GM19463 (cell line): ENCODE data around the gene NEDD1.

Source experiments
- ATAC-seq: cut with Tn5 transposase; IDR thresholded peaks from one replicate; pipeline ENCODE4 v1.9.1; 2021; ENCODE audit warnings: mild to moderate bottlenecking, moderate library complexity; ENCODE audit not compliant: unreplicated experiment

The NEDD1 gene

GRCh38 chr12:96906849-96907670 is at the start of gene NEDD1:
Gene NEDD1, plus strand, starts transcription at chr12:96907257. Its CDS starts 2,503 bp downstream, at chr12:96909760.
- ATAC-seq = peak; percentile 96

- no peak for ATAC-seq
Observed at GRCh38 chr12:96858162-96858561, 48.9 kb upstream of the NEDD1 start.

DNA sequence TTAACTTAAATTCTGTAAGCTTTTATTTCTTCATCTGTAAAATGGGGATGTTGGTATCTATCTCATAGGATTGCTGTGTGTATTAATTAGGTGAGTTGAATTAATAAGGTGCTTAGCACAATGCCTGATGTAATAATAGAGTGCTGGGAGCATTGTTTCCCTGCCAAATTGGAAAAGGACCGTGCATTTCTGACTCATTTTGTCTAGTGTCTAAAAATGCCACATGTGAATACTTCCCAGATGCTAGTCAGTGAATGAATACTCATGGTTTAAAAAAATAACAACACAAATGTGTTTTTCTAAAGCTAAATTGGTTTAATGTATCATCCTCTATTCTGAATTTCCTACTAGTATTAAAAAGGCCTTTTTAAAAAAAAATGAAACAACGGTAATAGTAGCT is 45.4 kb upstream of the NEDD1 start:
- no peak for ATAC-seq

DNA sequence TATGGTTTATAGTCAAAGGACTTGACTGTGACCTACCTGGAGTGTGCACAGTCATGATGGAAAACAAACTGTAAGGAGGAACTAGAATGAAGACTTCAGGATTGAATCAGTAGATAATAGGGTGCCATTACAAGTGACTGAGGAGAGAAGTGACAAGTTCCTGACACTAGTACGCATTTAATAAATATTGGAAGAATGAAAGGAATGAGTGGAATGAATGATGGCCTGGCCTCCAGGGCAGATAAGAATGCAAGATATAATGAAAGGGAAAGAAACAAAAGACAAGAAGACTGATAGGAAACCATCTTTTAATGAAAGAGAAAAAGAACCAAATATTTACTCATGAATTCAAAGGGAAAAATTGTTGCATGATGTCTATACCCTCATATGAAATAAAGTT is 44.7 kb upstream of the NEDD1 start:
- no peak for ATAC-seq

- ATAC-seq = no peak
Observed at GRCh38 chr12:96864335-96864734, 42.7 kb upstream of the NEDD1 start.

DNA sequence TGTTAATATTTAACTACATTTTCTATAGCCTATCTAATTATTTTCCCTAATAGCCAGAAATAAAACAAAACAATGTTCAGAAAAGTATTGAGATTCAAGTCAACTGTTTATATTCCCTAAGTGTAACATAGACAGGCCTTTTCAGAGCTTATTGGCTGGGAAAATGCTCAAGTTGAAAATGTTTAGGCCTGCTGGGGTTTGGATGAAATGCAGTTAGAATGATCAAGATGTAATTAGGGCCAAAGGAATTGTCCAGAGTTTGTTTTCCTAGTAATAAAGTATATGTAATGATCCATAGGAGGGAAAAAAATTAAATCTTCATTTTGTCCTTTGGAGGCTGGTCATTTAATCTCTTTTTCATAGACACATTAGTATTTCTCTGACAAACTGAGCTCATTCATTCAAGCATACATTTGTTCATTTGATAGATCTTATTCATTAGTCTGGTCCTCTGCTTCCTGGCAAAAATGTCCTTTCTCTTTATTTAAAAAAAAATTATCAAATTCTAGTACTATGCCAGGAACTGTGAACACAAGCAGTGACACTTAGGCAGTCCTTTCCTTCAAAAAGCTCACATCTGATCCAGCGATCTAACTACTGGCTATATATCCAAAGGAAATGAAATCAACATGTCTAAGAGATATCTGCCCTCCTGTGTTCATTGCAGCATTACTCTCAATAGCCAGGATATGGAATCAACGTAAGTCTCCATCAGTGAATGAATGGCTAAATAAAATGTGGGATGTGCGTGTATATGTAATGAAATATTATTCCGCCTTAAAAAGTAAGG is 40.1 kb upstream of the NEDD1 start:
- no peak for ATAC-seq

DNA sequence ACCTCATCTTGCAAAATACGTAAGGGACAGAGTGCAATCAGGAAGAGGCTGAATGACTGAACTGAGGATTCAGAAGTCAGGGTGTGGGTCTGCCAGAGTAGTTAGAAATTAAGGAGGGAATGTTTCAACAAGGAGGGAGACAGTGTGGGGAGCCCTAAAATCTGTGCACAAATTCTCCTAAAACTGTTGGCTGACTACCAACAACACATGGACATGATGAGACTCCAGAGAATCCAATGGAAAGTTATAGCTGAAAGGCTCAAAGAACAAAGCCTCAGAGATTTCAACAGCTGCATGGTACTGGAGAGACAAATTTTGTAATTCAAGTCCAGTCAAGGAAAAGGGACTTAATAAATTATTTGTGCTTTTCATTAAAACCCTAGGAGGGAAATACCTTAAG is 36.1 kb upstream of the NEDD1 start:
- ATAC-seq = no peak

DNA sequence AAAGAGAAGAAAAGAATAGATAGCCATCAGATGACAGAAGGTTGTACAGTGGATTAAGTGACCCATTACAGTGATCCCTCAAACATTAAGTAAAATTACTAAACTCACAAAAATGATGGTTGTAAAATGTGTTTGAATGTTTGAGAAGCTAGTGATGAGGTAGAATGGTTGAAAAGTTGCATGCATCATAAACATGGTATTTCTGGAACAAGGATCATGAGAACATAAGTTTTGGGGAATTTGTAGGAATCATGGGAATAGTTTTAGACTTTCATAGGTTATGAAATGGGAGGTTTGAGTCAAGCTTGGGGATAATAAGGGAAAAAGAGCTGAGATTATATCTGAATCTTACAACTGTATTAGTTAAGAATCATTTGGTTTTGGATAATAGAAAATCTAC is 34.1 kb upstream of the NEDD1 start:
- no peak for ATAC-seq

- ATAC-seq = no peak
Observed at GRCh38 chr12:96874211-96874610, 32.8 kb upstream of the NEDD1 start.

DNA sequence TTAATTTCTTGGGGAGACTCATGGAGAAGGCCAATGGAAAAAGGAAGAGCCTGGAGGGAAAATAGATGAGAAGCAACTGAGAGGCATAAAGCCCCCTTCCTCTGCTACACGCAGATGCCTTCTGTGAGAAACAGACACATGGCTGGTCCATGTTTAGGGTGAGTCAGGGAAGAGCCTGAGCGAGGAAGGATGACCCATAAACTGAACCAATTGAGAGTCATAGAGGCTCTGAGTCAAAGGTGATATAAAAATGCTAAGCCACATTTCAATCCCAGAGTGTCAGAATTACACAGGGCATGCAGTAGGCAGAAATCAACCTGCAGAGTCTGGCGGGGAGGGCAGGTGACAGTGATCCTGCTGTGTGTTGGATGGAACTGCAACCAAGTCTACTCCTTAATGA is 30.1 kb upstream of the NEDD1 start:
- no peak for ATAC-seq

DNA sequence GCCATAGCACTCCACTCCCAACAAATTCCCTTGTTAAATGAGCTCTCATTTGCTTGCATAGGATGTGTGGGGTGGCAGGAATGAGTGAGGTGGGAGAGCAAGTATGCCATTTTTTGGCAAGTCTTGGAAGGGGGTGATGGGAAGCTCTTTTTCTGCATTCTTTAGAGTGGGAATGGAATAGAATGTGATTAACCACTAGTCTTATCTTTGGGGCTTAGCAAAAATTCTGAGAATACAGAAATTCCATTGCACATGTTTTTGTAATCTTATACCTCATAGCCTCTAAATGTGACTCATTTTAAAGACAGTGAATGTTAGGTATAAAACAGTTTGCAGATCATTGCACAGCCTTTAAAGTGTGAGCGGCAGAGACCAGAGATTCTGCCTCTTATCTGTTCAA is 28.4 kb upstream of the NEDD1 start:
- ATAC-seq = no peak

DNA sequence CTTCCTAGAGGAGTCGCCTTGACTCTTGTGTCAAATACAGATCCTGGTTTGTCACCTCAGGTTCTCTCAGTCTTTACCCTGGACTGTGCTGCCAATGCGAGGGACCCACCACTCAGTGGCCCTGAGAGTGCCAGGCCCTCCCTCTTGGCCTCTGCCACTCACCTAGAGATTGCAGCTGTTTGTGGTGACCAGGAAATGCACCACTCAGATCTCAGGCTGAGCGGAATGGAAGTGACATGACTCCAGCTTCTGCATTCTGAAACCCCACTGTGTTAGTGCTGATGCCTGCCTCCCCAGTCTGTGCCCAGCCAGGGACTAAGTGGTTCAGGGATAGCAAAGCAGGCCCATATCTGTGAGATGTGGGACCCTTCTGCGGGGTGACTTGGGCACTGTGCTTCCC is 27.8 kb upstream of the NEDD1 start:
- ATAC-seq = no peak

DNA sequence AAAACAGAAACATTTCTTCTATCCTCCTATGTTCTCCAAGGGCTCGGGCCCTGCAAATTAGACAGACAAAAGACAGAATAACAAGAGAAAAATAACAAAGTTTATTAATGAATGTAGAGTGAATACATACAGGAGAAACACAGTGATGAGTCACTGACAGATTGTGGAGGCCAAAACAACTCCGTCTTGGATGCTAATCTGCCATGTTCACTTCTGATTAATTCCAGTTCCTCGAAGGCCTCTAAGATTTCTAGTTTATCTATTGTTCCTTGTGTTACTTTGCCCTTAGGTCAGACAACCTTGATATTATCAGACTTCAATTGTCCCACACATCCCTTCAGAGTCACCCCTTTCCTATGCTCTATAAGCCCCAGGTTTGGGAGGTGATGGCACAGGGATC is 26.8 kb upstream of the NEDD1 start:
- no peak for ATAC-seq

- ATAC-seq = no peak
Observed at GRCh38 chr12:96881608-96882007, 25.4 kb upstream of the NEDD1 start.

DNA sequence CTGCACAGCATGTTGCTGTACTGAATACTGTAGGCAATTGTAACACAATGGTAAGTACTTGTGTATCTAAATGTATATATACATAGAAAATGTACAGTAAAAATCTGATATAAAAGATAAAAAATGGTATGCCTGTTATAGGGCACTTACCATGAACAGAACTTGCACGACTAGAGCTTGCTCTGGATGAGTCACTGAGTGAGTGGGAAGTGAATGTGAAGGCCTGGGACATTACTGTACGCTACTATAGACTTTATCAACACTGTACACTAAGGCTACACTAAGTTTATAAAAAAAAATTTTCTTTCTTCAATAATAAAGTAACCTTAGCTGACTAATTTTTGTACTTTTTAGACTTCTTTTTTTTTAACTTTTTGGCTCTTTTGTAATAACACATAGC is 24.2 kb upstream of the NEDD1 start:
- ATAC-seq = no peak

- ATAC-seq = no peak
Observed at GRCh38 chr12:96883571-96883970, 23.5 kb upstream of the NEDD1 start.

- no peak for ATAC-seq
Observed at GRCh38 chr12:96886998-96887677, 19.9 kb upstream of the NEDD1 start.

DNA sequence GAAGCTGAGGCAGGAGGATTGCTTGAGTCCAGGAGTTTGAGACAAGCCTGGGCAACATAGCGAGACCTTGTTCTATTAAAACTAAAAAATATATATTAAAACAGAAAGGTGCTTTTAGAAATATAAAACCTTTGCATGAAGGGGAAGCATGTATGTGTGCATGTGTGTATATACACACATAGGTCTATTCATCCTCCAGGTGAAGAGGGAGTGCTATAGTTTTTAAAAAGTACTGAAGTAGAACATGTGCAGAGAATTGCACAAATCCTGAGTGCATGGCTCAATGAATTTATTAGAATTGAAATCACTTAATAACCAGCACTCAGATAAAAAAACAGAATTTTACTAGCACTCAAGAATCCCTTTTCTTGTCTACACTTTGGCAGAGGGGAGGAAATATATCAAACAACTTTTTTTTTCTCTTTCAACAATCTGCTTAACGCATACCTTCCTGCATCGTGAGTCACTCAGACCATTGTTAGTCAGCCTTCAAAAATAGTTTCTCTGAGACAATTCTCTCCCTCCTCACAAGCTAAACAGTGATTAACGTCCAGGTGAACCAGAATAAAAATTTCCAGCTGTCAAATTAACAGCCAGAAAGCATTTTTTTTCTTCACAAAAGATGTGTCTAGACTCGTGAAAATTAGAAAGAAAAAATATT is 17.7 kb upstream of the NEDD1 start:
- ATAC-seq = no peak

- no peak for ATAC-seq
Observed at GRCh38 chr12:96890331-96890730, 16.7 kb upstream of the NEDD1 start.

- ATAC-seq = no peak
Observed at GRCh38 chr12:96892104-96892503, 15.0 kb upstream of the NEDD1 start.

DNA sequence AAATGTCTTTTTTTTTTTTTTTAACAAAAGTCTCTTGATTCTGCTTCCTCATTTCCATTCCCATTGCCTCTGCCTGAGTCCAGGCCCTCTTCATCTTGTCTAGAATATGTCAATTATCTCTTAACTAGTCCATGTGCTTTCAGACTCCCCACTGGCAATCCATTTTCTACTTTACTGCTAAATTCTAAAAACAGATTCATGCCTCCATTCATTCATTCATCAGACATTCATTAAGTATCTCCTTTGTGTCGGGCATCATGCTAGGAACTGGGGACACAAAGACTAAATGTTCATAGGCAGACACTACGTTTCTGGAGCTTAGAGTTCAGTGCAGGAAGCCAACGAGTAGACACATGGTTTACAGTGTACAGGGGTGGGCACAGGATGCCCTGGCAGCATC is 9.6 kb upstream of the NEDD1 start:
- no peak for ATAC-seq
